ENCODE measurements around the gene SLC27A5. TPM values are rescaled to one million over a fixed set of nuclear protein-coding genes. Genes with fewer than 3 reads are reported as not detected.

SLC27A5 gene
- total RNA-seq, 1 experiment from 2014 or later: 17.1 TPM

DNA sequence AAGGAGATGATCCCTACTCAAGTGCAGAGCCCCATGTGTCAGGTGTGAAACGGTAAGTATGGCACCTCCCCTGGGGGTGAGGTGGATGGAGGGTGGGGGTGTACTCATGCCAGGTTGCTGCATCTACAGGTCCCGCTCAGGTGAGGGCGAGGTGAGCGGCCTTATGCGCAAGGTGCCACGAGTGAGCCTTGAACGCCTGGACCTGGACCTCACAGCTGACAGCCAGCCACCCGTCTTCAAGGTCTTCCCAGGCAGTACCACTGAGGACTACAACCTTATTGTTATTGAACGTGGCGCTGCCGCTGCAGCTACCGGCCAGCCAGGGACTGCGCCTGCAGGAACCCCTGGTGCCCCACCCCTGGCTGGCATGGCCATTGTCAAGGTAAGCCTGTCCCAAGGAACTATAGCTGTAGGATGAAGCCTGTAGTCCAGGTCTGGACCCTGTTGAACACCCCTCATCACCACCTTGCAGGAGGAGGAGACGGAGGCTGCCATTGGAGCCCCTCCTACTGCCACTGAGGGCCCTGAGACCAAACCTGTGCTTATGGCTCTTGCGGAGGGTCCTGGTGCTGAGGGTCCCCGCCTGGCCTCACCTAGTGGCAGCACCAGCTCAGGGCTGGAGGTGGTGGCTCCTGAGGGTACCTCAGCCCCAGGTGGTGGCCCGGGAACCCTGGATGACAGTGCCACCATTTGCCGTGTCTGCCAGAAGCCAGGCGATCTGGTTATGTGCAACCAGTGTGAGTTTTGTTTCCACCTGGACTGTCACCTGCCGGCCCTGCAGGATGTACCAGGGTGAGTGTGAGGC is 37.3 kb upstream of the SLC27A5 start:
- Histone ChIP-seq H4K20me1 (ENCODE audit: control insufficient read depth, insufficient read depth, insufficient read length) (peaks cover 7% of the 10 kb centered on the region), H4K8ac (replicated peaks; ENCODE audit: insufficient read length, low read depth, low read length) (no peak overlapping the region), H3K27me3 (ENCODE audit: insufficient read depth, low read length) (no peaks in the 10 kb centered on the region), H2BK12ac (ENCODE audit: insufficient read length, low read depth, low read length) (no peak overlapping the region), H3T11ph (ENCODE audit: low read length) (no peak overlapping the region), H2BK20ac (ENCODE audit: low read depth, low read length, poor library complexity, severe bottlenecking) (no peak overlapping the region), H3K23me2 (ENCODE audit: insufficient read length, low read depth, low read length, poor library complexity, severe bottlenecking) (peaks cover 16% of the 10 kb centered on the region), H3K4ac (ENCODE audit: low read depth, low read length) (no peak overlapping the region), H2AK5ac (ENCODE audit: insufficient read length, low read length) (no peak overlapping the region), H3K9me3 (ENCODE audit: control insufficient read depth, low read depth, low read length) (no peaks in the 10 kb centered on the region), H2BK120ac (ENCODE audit: low read depth, low read length, poor library complexity, severe bottlenecking) (no peak overlapping the region), H3K56ac (ENCODE audit: insufficient read length, low read depth, low read length) (no peak overlapping the region), H3K79me2 (ENCODE audit: insufficient read depth, low read length) (peaks cover 26% of the 10 kb centered on the region), H2BK15ac (ENCODE audit: low read depth, low read length) (no peak overlapping the region), H3K4me1 (ENCODE audit: insufficient read depth, low read length) (peaks cover 4% of the 10 kb centered on the region; the same call in 1 of the 2 replicates), H3K79me1 (ENCODE audit: insufficient read depth, low read depth, low read length, poor library complexity, severe bottlenecking) (peaks cover 14% of the 10 kb centered on the region), H2BK5ac (ENCODE audit: insufficient read length, low read length) (no peak overlapping the region), H4K5ac (ENCODE audit: insufficient read length, low read depth, low read length) (no peak overlapping the region), H3K9ac (ENCODE audit: extremely low read depth, insufficient read length, low read length) (no peak overlapping the region), H4K91ac (ENCODE audit: insufficient read length, low read depth, low read length) (no peak overlapping the region), H3K23ac (ENCODE audit: insufficient read length, low read depth, low read length) (no peak overlapping the region), H2AFZ (ENCODE audit: low read length) (no peak overlapping the region), H3K27ac (ENCODE audit: insufficient read length, low read depth, low read length) (no peak overlapping the region), H3K14ac (ENCODE audit: insufficient read depth, low read length) (no peak overlapping the region), H3K18ac (ENCODE audit: insufficient read length, low read depth, low read length) (no peak overlapping the region), H3K4me2 (ENCODE audit: insufficient read depth, insufficient read length, low read length) (no peak overlapping the region)
- Mint-ChIP-seq H3K4me1 (peaks cover 24 to 25% of the 10 kb centered on the region in 2 experiments), H3K4me3 (peak overlapping the region in 1 of 2 experiments; percentile 25; a peak in 1 of 5 replicates), H3K27me3 (ENCODE audit: low read depth) (no peaks in the 10 kb centered on the region; the same call in 1 of the 2 replicates), H3K36me3 (ENCODE audit: insufficient read depth in 1 of 3, low read depth in 3 of 3) (peaks cover 59 to 87% (median 81%) of the 10 kb centered on the region in 3 experiments), H3K27ac (no peak overlapping the region; a peak in 1 of 7 replicates), H3K9me3 (no peaks in the 10 kb centered on the region; a peak in 1 of 5 replicates)
- WGBS (ENCODE audit: extremely low coverage, insufficient read length, low lambda C conversion rate): no CpG with 5 or more reads among the region's 20 CpGs
- DNase-seq: no peak
- TF ChIP-seq CTCF (conservative IDR thresholded peaks at IDR 0.05): no peak
